RWPE1 (cell line): Measurements from ENCODE around the gene ZKSCAN8.

ENCODE experiments used
- CTCF ChIA-PET: fragments of 350-600 bp; sonication (Branson Sonifier 250); formaldehyde crosslinking; extraction: SDS; loops from one replicate; lab custom pipeline; 2021; lab: Yijun Ruan, JAX
- POLR2A ChIA-PET: fragments of 400-600 bp; formaldehyde crosslinking; extraction: SDS; loops from one replicate; lab custom pipeline; 2020; ENCODE audit warnings: antibody characterized with exemption; ENCODE audit not compliant: low non-redundant PET; lab: Yijun Ruan, JAX
- DNase-seq: peaks from one replicate; pipeline ENCODE4 v3.0.0; 2012; ENCODE audit warnings: low spot score
- H3K27ac ChIP-seq: fragments of 450-650 bp; 2 replicates; pipeline ENCODE4 v1.5.1; 2017
- TF ChIP-seq, protein P1 (sequence below): fragments of 450-650 bp; conservative IDR thresholded peaks from 2 replicates; pipeline ENCODE4 v1.5.1; 2017; ENCODE audit warnings: low read depth, mild to moderate bottlenecking

The ZKSCAN8 gene

DNA sequence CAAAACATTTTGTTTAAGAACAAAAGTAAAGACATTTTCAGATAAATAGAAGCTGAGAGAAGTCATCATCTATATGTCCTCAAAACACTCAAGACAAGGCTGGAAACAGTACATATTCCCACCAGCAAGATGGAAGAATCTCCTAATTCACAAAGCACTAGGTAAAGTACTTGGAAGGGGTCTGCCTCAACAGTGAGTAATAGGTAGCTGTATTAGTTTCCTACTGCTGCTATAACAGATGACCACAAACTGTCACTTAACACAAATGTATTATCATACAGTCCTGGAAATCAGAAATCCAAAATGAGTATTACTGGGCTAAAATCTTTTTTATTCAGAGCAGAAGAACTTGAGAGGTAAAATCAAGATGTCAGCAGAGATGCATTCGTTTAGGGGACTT is 40.6 kb downstream of the ZKSCAN8 start:
- CTCF ChIA-PET, result no interaction called here
- no peak for DNase-seq
- H3K27ac ChIP-seq, result no peak overlapping the region
- POLR2A ChIA-PET, result no interaction called here
- TF ChIP-seq, protein P1, sequence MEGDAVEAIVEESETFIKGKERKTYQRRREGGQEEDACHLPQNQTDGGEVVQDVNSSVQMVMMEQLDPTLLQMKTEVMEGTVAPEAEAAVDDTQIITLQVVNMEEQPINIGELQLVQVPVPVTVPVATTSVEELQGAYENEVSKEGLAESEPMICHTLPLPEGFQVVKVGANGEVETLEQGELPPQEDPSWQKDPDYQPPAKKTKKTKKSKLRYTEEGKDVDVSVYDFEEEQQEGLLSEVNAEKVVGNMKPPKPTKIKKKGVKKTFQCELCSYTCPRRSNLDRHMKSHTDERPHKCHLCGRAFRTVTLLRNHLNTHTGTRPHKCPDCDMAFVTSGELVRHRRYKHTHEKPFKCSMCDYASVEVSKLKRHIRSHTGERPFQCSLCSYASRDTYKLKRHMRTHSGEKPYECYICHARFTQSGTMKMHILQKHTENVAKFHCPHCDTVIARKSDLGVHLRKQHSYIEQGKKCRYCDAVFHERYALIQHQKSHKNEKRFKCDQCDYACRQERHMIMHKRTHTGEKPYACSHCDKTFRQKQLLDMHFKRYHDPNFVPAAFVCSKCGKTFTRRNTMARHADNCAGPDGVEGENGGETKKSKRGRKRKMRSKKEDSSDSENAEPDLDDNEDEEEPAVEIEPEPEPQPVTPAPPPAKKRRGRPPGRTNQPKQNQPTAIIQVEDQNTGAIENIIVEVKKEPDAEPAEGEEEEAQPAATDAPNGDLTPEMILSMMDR, result no peak

DNA sequence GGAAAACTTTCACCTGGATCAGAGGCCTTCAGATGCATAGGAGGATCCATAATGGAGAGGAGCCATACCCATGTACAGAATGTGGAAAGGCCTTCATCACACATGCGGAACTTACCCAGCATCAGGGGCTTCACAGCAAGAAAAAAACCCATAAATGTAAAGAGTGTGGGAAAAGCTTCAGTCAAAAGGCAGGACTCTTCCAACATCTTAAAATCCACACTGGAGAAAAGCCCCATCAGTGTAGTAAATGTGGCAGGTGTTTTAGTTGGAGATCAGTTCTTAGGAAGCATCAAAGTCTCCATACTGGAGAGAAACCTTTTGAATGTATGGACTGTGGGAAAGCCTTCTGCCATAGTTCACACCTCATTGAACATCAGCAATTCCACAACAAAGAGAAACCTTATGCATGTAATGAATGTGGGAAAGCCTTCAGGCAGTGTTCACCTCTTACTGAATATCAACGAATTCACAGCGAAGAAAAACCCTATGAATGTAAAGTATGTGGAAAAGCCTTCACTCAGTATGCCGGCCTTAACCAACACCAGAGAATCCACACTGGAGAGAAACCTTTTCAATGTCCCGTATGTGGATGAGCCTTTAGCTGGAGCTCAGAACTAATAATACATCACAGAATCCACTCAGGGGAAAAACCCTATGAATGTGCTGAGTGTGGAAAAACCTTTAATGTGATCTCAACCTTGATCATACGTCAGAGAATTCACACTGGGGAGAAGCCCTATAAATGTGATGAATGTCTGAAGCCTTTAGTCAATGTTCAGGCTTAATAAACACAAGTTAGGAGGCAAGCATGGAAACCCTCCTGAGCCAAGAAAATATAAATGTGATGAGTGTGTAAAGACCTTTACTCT is 46.7 kb downstream of the ZKSCAN8 start:
- ChIA-PET POLR2A (no interaction called here), CTCF (no interaction called here)
- TF ChIP-seq, protein P1, result no peak
- DNase-seq, result no peak
- H3K27ac ChIP-seq, result no peak overlapping the region

DNA sequence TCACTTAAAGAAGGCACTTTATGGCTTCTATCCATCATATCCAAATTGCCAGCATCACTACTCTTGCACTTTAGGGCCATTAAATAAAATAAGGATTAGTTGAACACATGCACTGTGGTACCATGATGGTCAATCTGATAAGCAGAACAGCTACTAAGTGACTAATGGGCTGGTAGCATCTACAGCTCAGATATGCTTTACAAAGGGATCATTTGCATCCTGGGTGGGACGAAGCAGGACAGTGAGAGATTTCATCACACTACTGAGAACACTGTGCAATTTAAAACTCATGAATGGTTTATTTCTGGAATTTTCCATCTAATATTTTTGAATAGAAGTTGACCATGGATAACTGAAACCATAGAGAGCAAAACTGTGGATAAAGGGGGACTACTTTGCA is 58.3 kb downstream of the ZKSCAN8 start:
- POLR2A ChIA-PET, result no interaction called here

DNA sequence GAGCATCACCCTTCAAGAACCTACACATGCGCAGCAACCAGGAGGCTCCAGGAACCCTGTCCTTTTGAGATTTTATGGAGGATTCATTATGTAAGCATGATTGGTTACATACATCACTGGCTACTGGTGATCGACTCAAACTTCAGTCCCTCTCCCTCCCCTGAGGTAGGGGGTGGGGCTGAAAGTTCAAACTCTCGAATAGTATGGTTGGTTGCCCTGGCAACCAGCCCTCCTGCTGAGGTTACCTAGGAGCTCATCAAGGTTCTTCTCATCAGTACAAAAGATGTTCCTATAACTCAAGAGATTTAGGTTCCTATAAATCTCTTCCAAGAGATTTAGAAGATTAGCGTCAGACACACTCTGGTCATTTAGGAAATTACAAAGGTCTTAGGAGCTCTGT is 61.5 kb downstream of the ZKSCAN8 start:
- TF ChIP-seq, protein P1, result no peak
- ChIA-PET POLR2A (no interaction called here), CTCF (interaction anchor here (0.7 kb wide), 1 partner anchor 37 kb away, joined by 3 read pairs; no protein-coding TSS in a partner anchor)
- no peak overlapping the region for H3K27ac ChIP-seq
- DNase-seq, result no peak

More for the DNA sequence above, 58.3 kb downstream of the ZKSCAN8 start:
- no peak for DNase-seq
- CTCF ChIA-PET, result no interaction called here
- TF ChIP-seq, protein P1, result no peak
- no peak overlapping the region for H3K27ac ChIP-seq

DNA sequence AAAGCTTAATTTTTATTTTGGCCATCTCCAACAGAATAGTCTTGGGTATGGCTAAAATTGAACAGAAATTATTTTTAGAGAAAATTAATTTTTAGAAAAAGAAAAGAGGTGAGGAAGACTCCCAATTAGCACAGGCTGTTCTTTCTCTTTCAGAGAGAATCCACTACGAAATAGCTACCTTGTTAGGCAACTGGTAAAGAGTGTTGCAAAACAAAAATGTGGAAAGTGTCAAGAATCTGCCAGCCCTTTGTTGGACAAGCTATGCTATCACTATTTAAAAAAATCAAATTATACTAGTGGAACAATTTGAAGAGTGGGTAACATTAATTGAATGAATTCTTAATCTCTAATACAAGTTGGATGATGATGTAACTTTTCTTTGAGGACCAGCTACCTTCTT is 64.2 kb downstream of the ZKSCAN8 start:
- ChIA-PET CTCF (no interaction called here), POLR2A (no interaction called here)
- no peak for DNase-seq
- TF ChIP-seq, protein P1, result no peak
- H3K27ac ChIP-seq, result no peak overlapping the region

DNA sequence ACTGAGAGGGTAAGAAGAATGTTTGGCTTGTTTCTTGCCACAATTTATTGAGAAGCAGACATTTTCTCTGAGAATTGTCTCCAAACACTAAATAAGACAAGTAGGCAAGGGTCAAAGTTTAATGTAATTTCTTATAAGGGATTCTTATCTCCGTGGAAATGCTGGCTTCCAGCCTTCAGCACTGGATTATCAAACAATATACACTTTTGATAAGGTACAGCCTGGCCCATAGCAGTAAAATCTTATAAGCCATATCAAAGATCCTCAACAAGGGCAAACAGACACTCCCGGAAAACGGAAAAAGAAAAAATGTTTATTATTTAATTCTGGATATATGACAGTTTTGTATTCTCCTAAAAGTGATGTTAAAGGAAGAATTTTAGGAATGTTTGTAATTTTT is 64.8 kb downstream of the ZKSCAN8 start:
- TF ChIP-seq, protein P1, result no peak
- no peak for DNase-seq
- H3K27ac ChIP-seq, result no peak overlapping the region
- CTCF ChIA-PET, result no interaction called here
- POLR2A ChIA-PET, result no interaction called here
